HepG2 (cell line): Measurements from ENCODE around the gene PGC. TPM values are rescaled to one million over a fixed set of nuclear protein-coding genes. Genes with fewer than 3 reads are reported as not detected.

Experiments used
- ATAC-seq: fragments of 200-7000 bp; cut with Tn5 transposase; 3 replicates; pipeline ENCODE4 v1.9.1; 2020; ENCODE audit warnings: mild to moderate bottlenecking, moderate library complexity
- BruUV-seq: library from RNA; stranded (reverse); fragments of 400-500 nt; replicated peaks from 2 replicates; lab custom pipeline; 2021; lab: Mats Ljungman, UMichigan
- CTCF ChIA-PET: fragments of 300-600 bp; formaldehyde crosslinking; extraction: SDS; loops from one replicate; lab custom pipeline; 2021; ENCODE audit warnings: low total read pairs, inconsistent platforms, low intra/inter-chr PET ratio; lab: Yijun Ruan, JAX
- POLR2A ChIA-PET: fragments of 350-600 bp; sonication (Branson Sonifier 250); formaldehyde crosslinking; loops from one replicate; lab custom pipeline; 2020; ENCODE audit warnings: antibody characterized with exemption, inconsistent platforms; lab: Yijun Ruan, JAX
- DNase-seq: peaks from one replicate; pipeline ENCODE4 v3.0.0-alpha.2; 2015; ENCODE audit warnings: low spot score
- FAIRE-seq: peaks from 3 replicates; lab custom pipeline; 2011; peaks lifted over from hg19 to GRCh38; lab: Jason Lieb, UNC
- H2AFZ ChIP-seq: one replicate; pipeline ENCODE4 v1.6.1; 2011; ENCODE audit warnings: low read length, inconsistent platforms
- H3K27ac ChIP-seq: fragments of 300-600 bp; 3 replicates; pipeline ENCODE4 v1.8.0; 2011; ENCODE audit warnings: mixed run types, mild to moderate bottlenecking, mixed read lengths, low read length, inconsistent platforms; ENCODE audit not compliant: insufficient read depth; ENCODE audit errors: extremely low read length
- H3K27me3 ChIP-seq, 2 experiments: fragments of 200-600 bp in 1 of 2; 2 replicates in 1 of 2; 3 replicates in 1 of 2; pipeline versions ENCODE4 v1.6.0 to v1.8.0; 2011; ENCODE audit warnings: low read length in 2 of 2, mild to moderate bottlenecking in 2 of 2, moderate library complexity in 2 of 2, inconsistent platforms in 1 of 2; ENCODE audit not compliant: insufficient read depth in 2 of 2, control insufficient read depth in 1 of 2
- H3K36me3 ChIP-seq, 2 experiments: fragments of 200-600 bp in 1 of 2; replicated peaks in 1 of 2; 2 replicates in 1 of 2; 3 replicates in 1 of 2; pipeline versions ENCODE4 v1.5.1 to v1.8.0; 2011; ENCODE audit warnings: low read length in 2 of 2, inconsistent platforms in 1 of 2; ENCODE audit not compliant: insufficient read depth in 2 of 2, control insufficient read depth in 1 of 2
- H3K4me1 ChIP-seq: 2 replicates; pipeline ENCODE4 v1.5.1; 2012; ENCODE audit warnings: low read length, inconsistent platforms; ENCODE audit not compliant: insufficient read depth
- H3K4me2 ChIP-seq: 2 replicates; pipeline ENCODE4 v1.6.0; 2011; ENCODE audit warnings: low read depth, low read length, inconsistent platforms
- H3K4me3 ChIP-seq, 3 experiments: fragments of 200-600 bp in 1 of 3; sonication (generic), shearing (Covaris generic) in 1 of 3; replicated peaks in 1 of 3; 2 replicates each; pipeline ENCODE4 v1.5.1; 2011 to 2016; ENCODE audit warnings: low read length in 3 of 3, inconsistent platforms in 2 of 3, low read depth in 2 of 3, mild to moderate bottlenecking in 2 of 3, control low read depth in 1 of 3, mixed read lengths in 1 of 3; ENCODE audit not compliant: insufficient read depth in 1 of 3
- H3K79me2 ChIP-seq: one replicate; pipeline ENCODE4 v1.6.1; 2011; ENCODE audit warnings: low read length, inconsistent platforms; ENCODE audit not compliant: insufficient read depth
- H3K9ac ChIP-seq: 2 replicates; pipeline ENCODE4 v1.6.0; 2011; ENCODE audit warnings: mild to moderate bottlenecking, low read depth, low read length, inconsistent platforms; ENCODE audit not compliant: insufficient read depth
- H3K9me3 ChIP-seq: 2 replicates; pipeline ENCODE4 v1.5.1; 2012; ENCODE audit warnings: mild to moderate bottlenecking, low read length
- H4K20me1 ChIP-seq: 2 replicates; pipeline ENCODE4 v1.6.0; 2011; ENCODE audit warnings: inconsistent platforms, mild to moderate bottlenecking, low read length, moderate library complexity; ENCODE audit not compliant: insufficient read depth
- CENPT ChIP-seq: sonication (generic); formaldehyde crosslinking; IDR thresholded peaks from 2 replicates; pipeline ENCODE4 v1.8.0; 2022; ENCODE audit warnings: low read depth, mild to moderate bottlenecking, moderate library complexity, missing genetic modification reagents
- HIC2 ChIP-seq: sonication (generic); formaldehyde crosslinking; IDR thresholded peaks from 2 replicates; pipeline ENCODE4 v1.9.0; 2022; ENCODE audit warnings: low read depth, missing genetic modification reagents
- ZNF343 ChIP-seq: sonication (generic); formaldehyde crosslinking; IDR thresholded peaks from 2 replicates; pipeline ENCODE4 v1.4.0; 2020; ENCODE audit warnings: mild to moderate bottlenecking, missing genetic modification reagents
- ZNF556 ChIP-seq: sonication (generic); formaldehyde crosslinking; IDR thresholded peaks from 2 replicates; pipeline ENCODE4 v1.4.0; 2020; ENCODE audit warnings: mild to moderate bottlenecking, missing genetic modification reagents, borderline replicate concordance
- WGBS: methylation state at CpG from one replicate; pipeline ENCODE4 v1.1.6; 2017; ENCODE audit warnings: low lambda C conversion rate; 5-methylcytosine and 5-hydroxymethylcytosine counted together
- in situ Hi-C: cut with HindIII; loops from 2 replicates; pipeline ENCODE4 v1.10.0; 2017; ENCODE audit warnings: low pct_unique_long_range_greater_than_20kb; ENCODE audit not compliant: extremely low pct_ligation_motif_present
- intact Hi-C: fragments of 100-400 bp; cut with micrococcal nuclease; formaldehyde crosslinking; loops from one replicate; pipeline ENCODE4 v1.10.0; 2022; ENCODE audit not compliant: unreplicated experiment
- polyA plus RNA-seq, 8 experiments: library from polyadenylated mRNA; depleted of rRNA in 3 of 8; stranded (reverse) in 7 of 8; unstranded in 1 of 8; fragments of >200 nt; fragmentation: Illumina TruSeq in 4 of 8; extraction: Trizol in 4 of 8; gene quantifications; 2 replicates each; pipeline versions ENCODE4 v1.2.1 to v1.2.3, GENCODE V29; 2011 to 2016; ENCODE audit warnings: low read depth in 4 of 8, missing spikeins in 1 of 8, mixed read lengths in 1 of 8; ENCODE audit not compliant: insufficient read depth in 1 of 8
- total RNA-seq, 5 experiments: library from RNA; depleted of rRNA; stranded (reverse); fragments of >200 nt; fragmentation: Illumina TruSeq; extraction: Trizol; gene quantifications; 2 replicates each; pipeline ENCODE4 v1.2.3, GENCODE V29; 2016; ENCODE audit warnings: low read depth in 1 of 5

Gene PGC
- total and polyA plus RNA-seq, 2 of the 13 experiments (the other 11 are each of a cell fraction or from before 2014, with no cell fraction given), result 426 to 502 TPM

GRCh38 chr6:41716516-41717391, 30.4 kb downstream of the PGC start:
- no peak overlapping the region for H3K27ac ChIP-seq
- intact Hi-C loops, result no loop called here
- ChIA-PET POLR2A (interaction anchor here (1.0 to 2.7 kb wide), 2 partner anchors 17 to 18 kb away, joined by 4 to 7 read pairs; no protein-coding TSS in a partner anchor), CTCF (no interaction called here)
- no peaks in the 10 kb centered on the region; a peak in 1 of 5 replicates for H3K36me3 ChIP-seq
- H3K4me2 ChIP-seq, result no peak overlapping the region
- H3K4me1 ChIP-seq, result peaks cover 19% of the 10 kb centered on the region
- H4K20me1 ChIP-seq, result no peaks in the 10 kb centered on the region; the same call in 1 of the 2 replicates
- no TSS peak for BruUV-seq
- no peak overlapping the region for H3K9ac ChIP-seq
- H3K27me3 ChIP-seq, result no peaks in the 10 kb centered on the region
- H3K9me3 ChIP-seq, result no peaks in the 10 kb centered on the region
- in situ Hi-C loops, result loop anchor here (10.0 kb wide), 1 partner anchor 328 kb away; no protein-coding TSS in a partner anchor
- ATAC-seq (no peak), FAIRE-seq (no peak), DNase-seq (no peak)
- 94% methylated on average over 11 of the region's 11 CpGs for WGBS
- H3K79me2 ChIP-seq, result no peaks in the 10 kb centered on the region
- H2AFZ ChIP-seq, result no peak overlapping the region
- no peak overlapping the region for H3K4me3 ChIP-seq
- peak; percentile 52; the same call in 1 of the 2 replicates for TF ChIP-seq CENPT (CRISPR knock-in tag)
- TF ChIP-seq ZNF556, result no peak
- no peak for TF ChIP-seq HIC2 (CRISPR knock-in tag)
- TF ChIP-seq ZNF343, result no peak
